ENCODE data around the gene EYS.

- no peak for TF ChIP-seq GATA2 (IDR thresholded peaks at IDR 0.05; ENCODE audit: low read depth, low read length)
- TF ChIP-seq GATA3 (IDR thresholded peaks at IDR 0.05; ENCODE audit: low read depth, low read length), result no peak
Measured at GRCh38 chr6:64230530-64230929, 1476.5 kb downstream of the EYS start.

Measured in SH-SY5Y (cell line).